ENCODE data around the gene XIRP1. TPM values are rescaled to one million over a fixed set of nuclear protein-coding genes. Genes with fewer than 3 reads are reported as not detected.

The XIRP1 gene
- total RNA-seq, 2 donors from 2014 or later, result not detected

DNA sequence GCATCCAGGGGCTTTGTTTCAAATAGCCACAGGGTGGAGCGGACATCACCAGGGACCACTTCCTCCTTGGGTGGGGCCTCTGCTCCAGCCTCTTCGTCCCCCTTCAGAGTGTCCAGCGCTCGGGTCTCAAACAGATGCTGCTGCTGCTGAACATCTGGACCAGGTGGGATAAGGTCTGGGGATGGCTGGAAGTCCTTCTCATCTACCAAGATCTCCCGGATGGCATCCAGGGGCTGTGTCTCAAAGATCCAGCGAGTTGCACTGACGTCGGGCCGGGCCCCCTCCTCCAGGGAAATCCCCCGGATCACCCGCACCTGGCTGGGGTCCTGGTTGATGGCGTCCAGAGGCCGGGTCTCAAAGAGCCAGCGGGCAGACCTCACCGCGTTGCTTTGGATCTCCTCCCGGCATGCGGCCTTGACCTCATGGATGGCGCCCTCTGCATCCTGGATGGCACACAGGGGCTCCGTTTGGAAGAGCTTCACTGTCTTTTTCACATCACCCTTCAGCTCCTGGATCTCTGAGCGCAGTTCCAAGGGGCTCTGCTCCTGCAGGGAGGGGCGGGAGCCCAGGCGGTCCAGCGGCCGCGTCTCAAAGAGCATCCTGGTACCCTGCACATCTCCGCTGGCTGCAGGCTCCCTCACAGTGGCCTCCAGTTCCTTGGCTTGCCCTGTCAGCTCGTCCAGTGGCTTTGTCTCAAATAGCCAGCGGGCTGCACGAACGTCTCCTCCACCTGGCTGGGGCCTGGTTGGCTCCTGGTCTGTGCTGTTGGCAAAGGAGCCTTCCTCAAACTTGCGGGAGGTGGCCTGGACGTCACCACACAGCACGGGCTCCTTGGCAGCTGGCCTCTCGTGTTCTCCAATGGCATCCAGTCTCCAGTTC lies 3.9 kb downstream of the XIRP1 start:
- H3K9me3 ChIP-seq, result no peaks in the 10 kb centered on the region
- H3K4me1 ChIP-seq, result no peaks in the 10 kb centered on the region
- no peaks in the 10 kb centered on the region for H3K36me3 ChIP-seq
- no peak for DNase-seq
- H3K4me3 ChIP-seq, result no peak overlapping the region
- TF ChIP-seq CTCF (IDR thresholded peaks at IDR 0.05), result no peak
- no peak overlapping the region for H3K27ac ChIP-seq
- H3K27me3 ChIP-seq, result no peaks in the 10 kb centered on the region
- intact Hi-C loops (cut with DNase I), result loop anchor here (5.0 kb wide), 1 partner anchor 189 kb away; no protein-coding TSS in a partner anchor
- no peak overlapping the region for H3K9ac ChIP-seq (ENCODE audit: low read depth in 2 of 2, low read length in 2 of 2)

DNA sequence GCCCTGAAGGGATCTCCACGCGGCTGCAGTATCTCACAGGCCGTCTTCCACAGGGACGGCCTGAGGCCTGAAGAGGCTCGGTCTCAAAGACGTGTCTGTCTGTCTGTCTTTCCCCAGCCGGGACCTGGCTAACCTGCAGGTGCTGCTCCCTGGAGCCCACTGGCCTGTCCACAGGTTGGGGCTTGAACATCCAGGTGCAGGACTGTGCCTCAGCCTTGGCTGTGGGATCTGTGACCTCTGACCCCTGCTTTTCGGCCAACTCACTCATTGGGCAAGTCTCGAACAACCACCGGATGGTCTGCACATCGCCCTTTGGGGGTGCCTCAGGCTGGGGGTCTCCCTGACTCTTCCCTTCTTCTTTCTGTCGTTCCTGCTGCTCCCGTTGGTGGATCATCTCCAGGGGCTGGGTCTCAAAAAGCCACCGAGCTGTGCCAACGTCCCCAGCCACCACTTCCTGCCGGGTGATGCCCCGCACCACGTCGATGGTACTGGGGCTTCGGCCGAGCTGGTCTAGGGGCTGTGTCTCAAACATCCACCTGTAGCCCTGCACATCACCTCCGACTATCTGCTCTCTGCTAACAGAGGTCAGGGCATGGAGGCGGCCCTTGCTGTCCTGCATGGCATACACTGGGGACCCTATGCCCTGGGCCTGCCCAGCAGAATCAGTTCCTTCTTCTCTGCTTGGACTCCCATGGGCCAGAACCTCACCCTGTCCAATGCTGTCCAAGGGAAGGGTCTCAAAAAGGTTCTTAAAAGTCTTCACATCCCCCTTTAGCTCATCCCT lies 4.8 kb downstream of the XIRP1 start:
- intact Hi-C loops (cut with DNase I), result loop anchor here (5.0 kb wide), 1 partner anchor 190 kb away; no protein-coding TSS in a partner anchor
- Histone ChIP-seq H3K36me3 (no peaks in the 10 kb centered on the region), H3K4me3 (no peak overlapping the region), H3K27ac (no peak overlapping the region), H3K4me1 (no peaks in the 10 kb centered on the region), H3K9me3 (no peaks in the 10 kb centered on the region), H3K9ac (ENCODE audit: low read depth in 2 of 2, low read length in 2 of 2) (no peak overlapping the region), H3K27me3 (no peaks in the 10 kb centered on the region)
- TF ChIP-seq CTCF (IDR thresholded peaks at IDR 0.05), result no peak
- DNase-seq, result no peak

GRCh38 chr3:39186692-39187151 lies 5.7 kb downstream of the XIRP1 start:
- no peaks in the 10 kb centered on the region for H3K27me3 ChIP-seq
- H3K9ac ChIP-seq (ENCODE audit: low read depth in 2 of 2, low read length in 2 of 2), result no peak overlapping the region
- no peak for DNase-seq
- no peaks in the 10 kb centered on the region for H3K4me1 ChIP-seq
- H3K9me3 ChIP-seq, result no peaks in the 10 kb centered on the region
- H3K27ac ChIP-seq, result no peak overlapping the region
- no peak overlapping the region for H3K4me3 ChIP-seq
- no peak for TF ChIP-seq CTCF (IDR thresholded peaks at IDR 0.05)
- no peaks in the 10 kb centered on the region for H3K36me3 ChIP-seq
- intact Hi-C loops (cut with DNase I), result loop anchor here (5.0 kb wide), 1 partner anchor 191 kb away; no protein-coding TSS in a partner anchor

DNA sequence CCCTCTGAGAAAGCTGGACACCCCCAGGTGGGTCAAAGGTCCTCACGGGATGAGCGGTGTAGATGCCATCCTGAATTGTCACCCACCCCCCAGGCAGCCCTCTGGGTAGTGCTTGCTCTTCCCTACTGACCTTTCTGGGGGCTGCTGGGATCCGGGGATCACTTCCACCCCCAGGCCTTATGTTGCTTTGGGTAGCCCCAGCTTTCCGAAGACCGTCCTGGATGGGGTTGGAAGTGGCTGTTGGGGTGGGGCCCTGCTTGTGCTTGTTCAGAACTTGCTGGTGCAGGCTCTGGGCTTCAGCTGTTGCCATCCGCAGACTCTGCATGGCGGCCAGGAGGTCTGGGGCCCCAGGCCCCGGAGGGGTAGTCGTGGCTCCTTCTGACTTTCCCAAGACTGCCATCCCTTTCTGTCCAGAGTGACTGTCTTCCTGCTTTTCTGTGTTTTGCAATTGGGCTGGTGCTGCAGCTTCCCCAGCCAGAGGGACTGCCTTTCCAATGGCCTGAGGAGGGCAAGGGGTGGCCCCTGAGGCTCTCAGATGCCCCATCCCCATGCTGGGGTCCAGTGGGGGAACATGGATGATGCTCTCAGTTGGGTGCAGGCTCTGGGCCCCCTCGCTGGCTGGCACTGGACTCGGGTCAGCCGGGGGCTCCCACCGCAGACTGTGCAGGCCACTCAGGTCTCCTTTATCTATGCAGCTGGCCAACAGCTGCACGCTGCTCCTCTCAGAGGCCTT lies 6.3 kb downstream of the XIRP1 start:
- intact Hi-C loops (cut with DNase I), result loop anchor here (5.0 kb wide), 1 partner anchor 191 kb away; no protein-coding TSS in a partner anchor
- H3K4me1 ChIP-seq, result no peaks in the 10 kb centered on the region
- no peaks in the 10 kb centered on the region for H3K36me3 ChIP-seq
- no peak overlapping the region for H3K9ac ChIP-seq (ENCODE audit: low read depth in 2 of 2, low read length in 2 of 2)
- H3K27ac ChIP-seq, result no peak overlapping the region
- no peak for DNase-seq
- H3K27me3 ChIP-seq, result no peaks in the 10 kb centered on the region
- no peak overlapping the region for H3K4me3 ChIP-seq
- no peak for TF ChIP-seq CTCF (IDR thresholded peaks at IDR 0.05)
- H3K9me3 ChIP-seq, result no peaks in the 10 kb centered on the region

Data from colonic mucosa (tissue), 4 donors.